K562 (cell line): Measurements from ENCODE around the gene MRLN. TPM values are rescaled to one million over a fixed set of nuclear protein-coding genes. Genes with fewer than 3 reads are reported as not detected.
A peak's percentile ranks its signal among the peaks of the same experiment; 100 is the strongest.
"Not testable (repeated sequence)": the region's sequence is repeated elsewhere in the genome, so short reads cannot be mapped to it uniquely, and the experiment has no call there.

Experiments used
- ATAC-seq: fragments of 200-7000 bp; cut with Tn5 transposase; 3 replicates; pipeline ENCODE4 v1.9.1; 2020; ENCODE audit warnings: moderate library complexity
- BruUV-seq: library from RNA; stranded (reverse); fragments of 400-500 nt; replicated peaks from 2 replicates; lab custom pipeline; 2021; lab: Mats Ljungman, UMichigan
- CTCF ChIA-PET: fragments of 300-600 bp; formaldehyde crosslinking; extraction: SDS; loops from one replicate; lab custom pipeline; 2021; ENCODE audit warnings: low intra/inter-chr PET ratio; lab: Yijun Ruan, JAX
- POLR2A ChIA-PET: fragments of 300-600, 350-650 bp; sonication (Branson Sonifier 250); formaldehyde crosslinking; extraction: SDS; loops from one replicate; lab custom pipeline; 2021; ENCODE audit warnings: antibody characterized with exemption, inconsistent platforms; lab: Yijun Ruan, JAX
- DNase-seq, 4 experiments: peaks; one replicate each; pipeline versions ENCODE4 v3.0.0 to v3.0.0-alpha.2; 2011 to 2018; ENCODE audit warnings: low spot score in 3 of 4, mixed read lengths in 3 of 4; ENCODE audit errors: extremely low read depth in 1 of 4
- FAIRE-seq: peaks from 2 replicates; lab custom pipeline; 2011; peaks lifted over from hg19 to GRCh38; lab: Jason Lieb, UNC
- H2AFZ ChIP-seq: 2 replicates; pipeline ENCODE4 v1.6.0; 2011; ENCODE audit warnings: low read depth, low read length, control low read depth, inconsistent platforms
- H3K27ac ChIP-seq: fragments of 200-600 bp; 3 replicates; pipeline ENCODE4 v1.8.0; 2011; ENCODE audit warnings: low read depth, mild to moderate bottlenecking, control low read depth, inconsistent platforms, low read length, moderate library complexity, mixed read lengths; ENCODE audit errors: extremely low read depth
- H3K27me3 ChIP-seq, 2 experiments: fragments of 300-600 bp in 1 of 2; 2 replicates in 1 of 2; 3 replicates in 1 of 2; pipeline versions ENCODE4 v1.6.0 to v1.8.0; 2011; ENCODE audit warnings: inconsistent platforms in 2 of 2, low read length in 2 of 2, mild to moderate bottlenecking in 1 of 2, mixed read lengths in 1 of 2, moderate library complexity in 1 of 2; ENCODE audit not compliant: control insufficient read depth in 2 of 2, insufficient read depth in 2 of 2
- H3K36me3 ChIP-seq: fragments of 300-600 bp; 3 replicates; pipeline ENCODE4 v1.8.0; 2011; ENCODE audit warnings: mild to moderate bottlenecking, low read length, inconsistent platforms; ENCODE audit not compliant: control insufficient read depth, insufficient read depth
- H3K4me1 ChIP-seq, 2 experiments: fragments of 200-600 bp in 1 of 2; replicated peaks in 1 of 2; 2 replicates in 1 of 2; 3 replicates in 1 of 2; pipeline versions ENCODE4 v1.5.1 to v1.8.0; 2011; ENCODE audit warnings: inconsistent platforms in 2 of 2, low read length in 2 of 2, mild to moderate bottlenecking in 1 of 2, mixed read lengths in 1 of 2, moderate library complexity in 1 of 2; ENCODE audit not compliant: control insufficient read depth in 2 of 2, insufficient read depth in 2 of 2
- H3K4me2 ChIP-seq: 2 replicates; pipeline ENCODE4 v1.6.1; 2011; ENCODE audit warnings: low read length, control low read depth, inconsistent platforms, mixed read lengths; ENCODE audit not compliant: insufficient read depth
- H3K4me3 ChIP-seq: fragments of 200-600 bp; sonication (generic), shearing (Covaris generic); 2 replicates; pipeline ENCODE4 v1.5.1; 2016; ENCODE audit warnings: control low read depth, inconsistent platforms
- H3K79me2 ChIP-seq: fragments of 200-600 bp; 3 replicates; pipeline ENCODE4 v1.8.0; 2011; ENCODE audit warnings: low read length, inconsistent platforms; ENCODE audit not compliant: control insufficient read depth, insufficient read depth
- H3K9ac ChIP-seq, 2 experiments: 2 replicates each; pipeline versions ENCODE4 v1.6.0 to v1.6.1; 2011; ENCODE audit warnings: low read depth in 2 of 2, low read length in 2 of 2, control low read depth in 1 of 2, inconsistent platforms in 1 of 2, mild to moderate bottlenecking in 1 of 2, mixed read lengths in 1 of 2; ENCODE audit not compliant: insufficient read depth in 1 of 2
- H3K9me1 ChIP-seq: one replicate; pipeline ENCODE4 v1.6.0; 2011; ENCODE audit warnings: inconsistent platforms, mild to moderate bottlenecking, low read length, moderate library complexity; ENCODE audit not compliant: control insufficient read depth, insufficient read depth
- H3K9me3 ChIP-seq: replicated peaks from 2 replicates; pipeline ENCODE4 v1.5.1; 2011; ENCODE audit warnings: low read depth, low read length, inconsistent platforms; ENCODE audit not compliant: control insufficient read depth, insufficient read depth
- H4K20me1 ChIP-seq: replicated peaks from 2 replicates; pipeline ENCODE4 v1.6.1; 2011; ENCODE audit warnings: low read length, inconsistent platforms, mixed read lengths; ENCODE audit not compliant: control insufficient read depth, insufficient read depth
- ATF7 ChIP-seq: fragments of 450-650 bp; IDR thresholded peaks from 2 replicates; pipeline ENCODE4 v1.7.1; 2014; ENCODE audit warnings: mild to moderate bottlenecking, moderate library complexity
- ZFX ChIP-seq: sonication (generic); formaldehyde crosslinking; IDR thresholded peaks from 2 replicates; pipeline ENCODE4 v1.8.0; 2022; ENCODE audit warnings: mild to moderate bottlenecking, missing genetic modification reagents, moderate library complexity
- ZNF583 ChIP-seq: fragments of 250-450 bp; sonication (Bioruptor Pico); IDR thresholded peaks from 2 replicates; pipeline ENCODE4 v1.4.0; 2020
- WGBS: fragments of 100-300 bp; shearing (Covaris generic); methylation state at CpG from one replicate; pipeline ENCODE4 v1.1.6; 2016; ENCODE audit warnings: low coverage, mixed read lengths; ENCODE audit not compliant: insufficient coverage; ENCODE audit errors: missing lambda C conversion rate; 5-methylcytosine and 5-hydroxymethylcytosine counted together
- in situ Hi-C: fragments of 300-500 bp; cut with MboI; formaldehyde crosslinking; loops from 4 replicates; pipeline ENCODE4 v1.15.0; 2018; ENCODE audit warnings: inconsistent platforms, mixed read lengths
- intact Hi-C: fragments of 100-400 bp; cut with micrococcal nuclease; formaldehyde crosslinking; loops from 2 replicates; pipeline ENCODE4 v1.14.2; 2022
- polyA plus RNA-seq, 8 experiments: library from polyadenylated mRNA; depleted of rRNA in 4 of 8; stranded (reverse) in 5 of 8; unstranded in 3 of 8; fragments of >200 nt; fragmentation: Nextera tagmentation in 2 of 8; fragmentation: Illumina TruSeq in 1 of 8; extraction: Ambion mirVana in 2 of 8; extraction: Trizol in 1 of 8; gene quantifications; 2 replicates each; pipeline versions ENCODE4 v1.2.1 to v1.2.3, GENCODE V29; 2011 to 2014; ENCODE audit warnings: inconsistent platforms in 1 of 8, missing spikeins in 1 of 8
- total RNA-seq, 7 experiments: library from RNA; depleted of rRNA in 6 of 7; stranded (reverse); fragments of >200 nt in 6 of 7; fragmentation: Illumina TruSeq in 2 of 7; extraction: Trizol in 2 of 7; gene quantifications; 2 replicates each; pipeline versions ENCODE4 v1.2.1 to v1.2.3, GENCODE V29; 2011 to 2021; ENCODE audit warnings: low replicate concordance in 1 of 7
- TF ChIP-seq, protein P1 (sequence below): sonication (generic); IDR thresholded peaks from 2 replicates; pipeline ENCODE4 v1.6.1; 2016

The MRLN gene
- total and polyA plus RNA-seq, 9 of the 15 experiments (the other 6 are each of a cell fraction or from before 2014, with no cell fraction given), result 0.07 to 0.13 TPM; not detected in 7

DNA sequence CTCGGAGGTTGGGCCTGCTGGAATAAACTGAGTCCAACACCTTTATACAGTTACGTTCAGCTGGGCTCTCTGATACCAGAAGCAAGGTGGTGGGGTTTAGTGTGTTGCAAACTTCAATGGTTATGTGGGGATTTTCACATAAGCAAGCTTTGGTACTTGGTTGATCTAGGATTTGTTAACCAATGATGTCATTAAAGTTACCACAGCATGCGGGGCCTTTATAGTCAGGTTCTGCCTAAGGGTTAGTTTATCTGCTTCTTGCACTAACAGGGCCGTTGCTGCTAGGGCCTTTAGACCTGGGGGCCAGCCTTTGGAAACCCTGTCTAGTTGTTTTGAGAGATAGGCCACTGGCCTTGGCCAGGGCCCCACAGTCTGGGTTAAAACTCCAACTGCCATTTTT is 24.1 kb downstream of the MRLN start:
- 18% methylated on average over 4 of the region's 4 CpGs for WGBS
- H3K79me2 ChIP-seq, H4K20me1 ChIP-seq, intact Hi-C loops, H3K36me3 ChIP-seq, H3K27ac ChIP-seq, H3K27me3 ChIP-seq, H3K4me3 ChIP-seq, FAIRE-seq, POLR2A ChIA-PET, H3K9me3 ChIP-seq, CTCF ChIA-PET, H3K4me2 ChIP-seq, ATAC-seq, H3K4me1 ChIP-seq, BruUV-seq, H3K9ac ChIP-seq, H3K9me1 ChIP-seq, in situ Hi-C loops: not testable (repeated sequence)
- H2AFZ ChIP-seq, result peak overlapping the region; percentile 76
- TF ChIP-seq, protein P1, sequence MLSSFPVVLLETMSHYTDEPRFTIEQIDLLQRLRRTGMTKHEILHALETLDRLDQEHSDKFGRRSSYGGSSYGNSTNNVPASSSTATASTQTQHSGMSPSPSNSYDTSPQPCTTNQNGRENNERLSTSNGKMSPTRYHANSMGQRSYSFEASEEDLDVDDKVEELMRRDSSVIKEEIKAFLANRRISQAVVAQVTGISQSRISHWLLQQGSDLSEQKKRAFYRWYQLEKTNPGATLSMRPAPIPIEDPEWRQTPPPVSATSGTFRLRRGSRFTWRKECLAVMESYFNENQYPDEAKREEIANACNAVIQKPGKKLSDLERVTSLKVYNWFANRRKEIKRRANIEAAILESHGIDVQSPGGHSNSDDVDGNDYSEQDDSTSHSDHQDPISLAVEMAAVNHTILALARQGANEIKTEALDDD, result peak; percentile 84
- TF ChIP-seq ZFX (CRISPR knock-in tag) (0 out of 2 replicates have a peak, but pooled peaks have one; percentile 26), ATF7 (peak; percentile 55; the same call in 1 of the 2 replicates), ZNF583 (CRISPR knock-in tag) (0 out of 2 replicates have a peak, but pooled peaks have one; percentile 25)
- peak in 1 of 4 experiments; percentile 53 for DNase-seq
